GM19438 (cell line): ENCODE measurements around the gene LIMA1.
A peak's percentile ranks its signal among the peaks of the same experiment; 100 is the strongest.
"Not testable (repeated sequence)": the region's sequence is repeated elsewhere in the genome, so short reads cannot be mapped to it uniquely, and the experiment has no call there.

Experiments used
- ATAC-seq: cut with Tn5 transposase; IDR thresholded peaks from one replicate; pipeline ENCODE4 v1.9.1; 2021; ENCODE audit warnings: low read depth; ENCODE audit not compliant: unreplicated experiment

Gene LIMA1

DNA sequence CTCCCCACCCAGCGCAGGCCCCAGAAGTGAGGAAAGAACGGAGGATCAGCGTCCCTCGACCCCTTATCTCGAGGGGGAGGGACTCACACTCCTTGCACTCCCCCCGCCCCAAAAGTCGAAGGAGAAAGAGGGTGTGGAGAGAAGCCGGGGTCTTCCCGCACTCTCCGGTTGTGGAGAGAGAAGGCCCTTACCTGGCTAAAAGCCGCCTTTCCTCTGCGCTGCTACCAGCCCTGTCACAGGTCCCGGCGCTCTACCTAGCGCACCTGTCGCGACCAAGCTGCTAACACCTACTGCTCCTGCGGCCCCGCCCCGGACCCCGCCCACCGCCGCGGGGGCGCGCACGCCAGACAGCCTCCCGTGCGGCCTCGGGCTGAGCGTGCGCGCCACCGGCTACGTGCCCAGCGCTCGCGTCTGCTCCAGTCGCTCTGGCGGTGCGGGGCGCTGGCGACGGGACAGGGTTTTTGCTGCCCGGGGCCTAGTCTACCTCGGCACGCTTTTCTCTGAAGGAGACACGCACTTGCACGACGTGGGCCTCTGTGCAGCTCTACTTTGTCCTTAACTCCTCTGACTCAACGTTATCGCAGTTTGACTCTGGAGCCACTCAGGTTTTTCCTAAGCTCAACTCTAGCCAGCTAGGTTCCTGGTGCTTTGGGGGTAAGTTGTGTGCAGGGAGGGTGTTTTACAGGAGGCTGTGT lies at the start of gene LIMA1:
TSS of gene LIMA1 (minus strand) at position 292 of the 695 bp plus-strand sequence. CDS start 34,769 bp downstream, outside the sequence.
- peak; percentile 89 for ATAC-seq

GRCh38 chr12:50331745-50332144 lies 48.4 kb upstream of the LIMA1 start:
- no peak for ATAC-seq

DNA sequence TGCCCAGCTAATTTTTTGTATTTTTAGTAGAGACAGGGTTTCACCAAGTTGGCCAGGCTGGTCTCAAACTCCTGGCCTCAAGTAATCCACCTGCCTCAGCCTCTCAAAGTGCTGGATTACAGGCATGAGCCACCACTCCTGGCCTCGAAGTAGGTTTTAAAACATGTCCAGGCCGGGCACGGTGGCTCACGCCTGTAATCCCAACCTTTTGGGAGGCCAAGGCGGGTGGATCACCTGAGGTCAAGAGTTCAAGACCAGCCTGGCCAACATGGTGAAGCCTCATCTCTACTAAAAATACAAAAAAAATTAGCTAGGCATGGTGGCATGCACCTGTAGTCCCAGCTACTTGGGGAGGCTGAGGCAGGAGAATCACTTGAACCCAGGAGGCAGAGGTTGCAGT lies 45.3 kb upstream of the LIMA1 start:
- not testable (repeated sequence) for ATAC-seq

DNA sequence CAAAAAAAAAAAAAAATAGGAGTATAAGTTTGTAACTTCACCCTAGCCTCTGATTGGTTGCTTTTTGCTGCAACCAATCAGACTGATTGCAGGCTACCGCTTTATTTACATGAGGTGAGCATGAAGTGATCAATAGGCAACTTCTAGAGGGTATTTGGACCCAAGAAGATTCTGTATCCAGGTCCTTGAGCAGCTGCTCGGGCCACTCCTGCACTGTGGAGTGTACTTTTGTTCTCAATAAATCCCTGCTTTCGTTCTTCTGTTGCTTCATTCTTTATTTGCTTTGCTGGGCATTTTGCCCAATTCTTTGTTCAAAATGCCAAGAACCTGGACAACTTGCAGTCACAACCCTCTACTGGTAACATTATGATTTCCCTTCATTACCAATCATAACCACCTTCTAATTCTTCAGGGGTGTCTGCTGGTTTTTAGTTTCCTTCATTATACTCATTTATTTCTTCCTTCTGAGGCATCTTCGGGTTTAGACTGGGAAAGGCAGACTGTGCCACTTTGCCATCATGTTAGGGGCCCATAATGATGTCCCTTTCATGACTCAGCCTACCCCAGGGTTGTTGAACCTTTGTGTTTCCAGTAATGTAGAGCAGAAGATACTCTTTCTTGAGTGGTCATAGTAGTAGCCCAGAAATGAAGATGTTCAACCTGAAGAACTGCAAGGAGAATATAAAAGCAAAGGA lies 43.4 kb upstream of the LIMA1 start:
- no peak for ATAC-seq

GRCh38 chr12:50325890-50326391 lies 42.6 kb upstream of the LIMA1 start:
- ATAC-seq, result no peak

- not testable (repeated sequence) for ATAC-seq
Observed at GRCh38 chr12:50324770-50325169, 41.5 kb upstream of the LIMA1 start.

GRCh38 chr12:50324077-50324476 lies 40.8 kb upstream of the LIMA1 start:
- not testable (repeated sequence) for ATAC-seq

DNA sequence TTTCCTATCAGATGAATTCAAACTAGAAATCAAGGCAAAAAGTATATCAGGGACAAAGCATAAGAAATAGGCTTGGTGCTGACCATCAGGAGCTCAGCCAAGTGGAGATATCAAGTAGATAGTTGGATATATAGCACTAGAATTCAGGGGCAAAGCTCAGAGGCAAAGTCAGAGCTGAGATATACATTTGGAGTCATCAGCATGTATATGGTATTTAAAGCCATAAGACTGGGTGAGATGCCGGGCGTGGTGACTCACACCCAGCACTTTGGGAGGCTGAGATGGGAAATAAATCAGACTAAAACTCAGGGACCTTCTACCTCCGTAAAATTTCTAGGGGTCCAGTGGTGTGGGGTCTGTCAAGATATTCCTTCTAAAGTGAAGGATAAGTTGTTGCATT lies 38.9 kb upstream of the LIMA1 start:
- ATAC-seq, result no peak

GRCh38 chr12:50317203-50317602 lies 33.9 kb upstream of the LIMA1 start:
- ATAC-seq, result no peak

DNA sequence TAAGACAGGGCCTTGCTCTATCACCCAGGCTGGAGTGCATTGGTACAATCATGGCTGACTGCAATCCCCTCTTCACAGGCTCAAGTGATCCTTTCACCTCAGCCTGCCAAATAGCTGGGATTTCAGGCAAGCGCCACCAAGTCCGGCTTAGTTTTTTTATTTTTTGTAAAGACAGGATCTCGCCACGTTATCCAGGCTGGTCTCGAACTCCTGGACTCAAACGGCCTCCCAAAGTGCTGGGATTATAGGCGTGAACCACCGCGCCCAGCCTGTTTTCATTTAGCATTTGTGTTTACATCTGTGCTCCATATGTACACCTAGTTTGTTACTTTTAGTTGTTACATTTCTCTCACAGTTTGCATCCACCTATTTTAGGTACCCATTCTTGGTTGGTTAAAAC lies 32.5 kb upstream of the LIMA1 start:
- no peak for ATAC-seq

DNA sequence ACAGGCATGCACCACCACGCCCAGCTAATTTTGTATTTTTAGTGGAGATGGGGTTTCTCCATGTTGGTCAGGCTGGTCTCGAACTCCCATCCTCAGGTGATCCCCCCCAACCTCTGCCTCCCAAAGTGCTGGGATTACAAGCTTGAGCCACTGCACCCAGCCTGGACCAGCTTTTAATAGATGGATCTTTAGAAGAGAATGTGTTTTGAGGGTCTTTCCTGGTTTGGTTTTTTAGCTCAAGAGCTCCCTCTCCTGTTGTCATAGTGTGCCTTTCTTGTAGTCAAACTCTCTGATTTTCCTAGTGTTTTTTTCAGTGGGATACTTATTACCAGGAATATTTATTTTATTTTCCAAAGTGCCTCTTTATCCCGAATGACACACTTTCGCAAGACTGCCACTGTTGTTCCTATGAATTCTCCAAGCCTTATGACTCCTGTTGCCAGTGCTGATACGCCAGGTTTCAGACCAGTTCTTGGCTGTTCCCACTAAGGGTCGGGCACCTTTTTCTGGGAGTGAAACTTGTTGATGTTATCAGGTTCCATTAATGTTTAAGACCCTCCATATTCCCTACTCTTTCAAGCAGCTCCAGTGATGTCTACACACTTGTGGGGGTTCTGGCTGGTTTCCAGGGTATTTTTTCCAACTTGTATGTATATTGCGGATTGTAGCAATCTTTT lies 31.5 kb upstream of the LIMA1 start:
- ATAC-seq, result no peak

- not testable (repeated sequence) for ATAC-seq
Observed at GRCh38 chr12:50313971-50314370, 30.7 kb upstream of the LIMA1 start.

DNA sequence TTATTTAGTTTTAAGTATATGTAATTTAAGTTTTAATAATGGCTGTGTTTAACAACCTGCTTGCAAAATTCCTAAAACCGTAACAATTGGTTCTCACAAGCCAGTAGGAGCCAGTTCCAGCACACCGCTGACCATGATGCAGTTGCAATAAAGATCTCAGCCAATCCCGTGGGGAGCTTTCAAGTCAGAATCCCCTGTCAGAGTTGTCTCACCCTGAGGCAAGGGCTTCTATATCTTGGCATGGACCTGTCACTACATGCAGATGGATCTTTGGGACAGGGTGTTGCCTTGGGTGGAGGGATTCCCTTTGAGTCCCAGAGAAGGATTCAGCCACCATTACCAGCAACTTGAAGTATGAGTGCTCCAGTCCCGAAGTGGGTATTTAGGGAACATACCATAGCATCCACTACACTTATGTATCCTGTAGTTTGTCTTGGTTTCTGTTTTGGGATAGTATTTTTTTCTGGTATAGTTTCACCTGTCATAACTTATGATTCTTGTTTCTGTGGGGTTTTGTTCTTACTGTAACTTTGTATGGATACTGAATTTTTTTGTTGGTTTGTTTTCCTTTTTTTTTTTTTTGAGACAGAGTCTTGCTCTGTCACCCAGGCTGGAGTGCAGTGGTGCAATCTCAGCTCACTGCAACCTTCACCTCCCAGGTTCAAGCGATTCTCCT lies 30.1 kb upstream of the LIMA1 start:
- ATAC-seq, result no peak

GRCh38 chr12:50311858-50312609 lies 28.7 kb upstream of the LIMA1 start:
- not testable (repeated sequence) for ATAC-seq

- ATAC-seq, result no peak
Observed at GRCh38 chr12:50309950-50310349, 26.6 kb upstream of the LIMA1 start.

GRCh38 chr12:50302686-50303085 lies 19.4 kb upstream of the LIMA1 start:
- no peak for ATAC-seq

- no peak for ATAC-seq
Observed at GRCh38 chr12:50297996-50298395, 14.7 kb upstream of the LIMA1 start.

DNA sequence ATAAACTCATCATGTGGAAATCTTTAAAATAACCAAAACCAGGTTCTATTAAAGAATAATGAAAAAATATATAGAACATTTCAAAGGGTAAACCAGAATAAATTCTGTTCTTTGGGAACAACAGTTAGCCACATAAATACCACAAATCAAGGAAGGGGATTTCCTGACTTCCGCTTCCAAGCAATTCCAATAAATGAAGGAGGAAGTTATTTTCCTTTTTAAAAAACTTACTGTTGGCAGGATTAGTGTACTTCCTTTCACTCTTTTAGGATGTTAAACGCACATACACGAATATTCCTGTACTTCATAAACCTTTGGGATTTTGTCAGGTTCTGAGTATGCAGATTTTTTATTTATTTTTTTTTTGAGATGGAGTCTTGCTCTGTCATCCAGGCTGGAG lies 13.7 kb upstream of the LIMA1 start:
- no peak for ATAC-seq

DNA sequence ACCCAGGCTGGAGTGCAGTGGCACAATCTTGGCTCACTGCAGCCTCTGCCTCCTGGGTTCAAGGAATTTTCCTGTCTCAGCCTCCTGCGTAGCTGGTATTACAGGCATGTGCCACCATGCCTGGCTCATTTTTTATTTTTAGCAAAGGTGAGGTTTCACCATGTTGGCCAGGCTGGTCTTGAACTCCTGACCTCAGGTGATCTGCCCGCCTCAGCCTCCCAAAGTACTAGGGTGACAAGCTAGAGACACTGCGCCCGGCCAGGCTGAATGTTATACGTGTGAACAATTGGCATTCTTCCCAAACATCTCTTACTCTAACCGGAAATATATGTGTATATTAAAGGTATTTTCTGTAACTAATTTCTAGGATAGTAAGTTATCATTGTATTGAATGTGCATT lies 13.2 kb upstream of the LIMA1 start:
- ATAC-seq, result no peak

GRCh38 chr12:50291377-50291776 lies 8.1 kb upstream of the LIMA1 start:
- ATAC-seq, result no peak
